GM12878 (cell line): ENCODE data around the gene FGF19. TPM values are rescaled to one million over a fixed set of nuclear protein-coding genes. Genes with fewer than 3 reads are reported as not detected.

Experiments
- ATAC-seq: fragments of 200-7000 bp; cut with Tn5 transposase; 3 replicates; pipeline ENCODE4 v1.9.1; 2020; ENCODE audit warnings: mild to moderate bottlenecking, moderate library complexity
- BruUV-seq: library from RNA; stranded (reverse); fragments of 400-500 nt; replicated peaks from 2 replicates; lab custom pipeline; 2021; lab: Mats Ljungman, UMichigan
- CTCF ChIA-PET: fragments of 300-600 bp; sonication (Branson Sonifier 250); formaldehyde crosslinking; extraction: SDS; loops from one replicate; lab custom pipeline; 2021; ENCODE audit warnings: inconsistent platforms; lab: Yijun Ruan, JAX
- POLR2A ChIA-PET: fragments of 350-600 bp; formaldehyde crosslinking; extraction: SDS; loops from one replicate; lab custom pipeline; 2021; ENCODE audit warnings: inconsistent platforms; lab: Charles Lee
- RAD21 ChIA-PET: fragments of 300-600 bp; sonication (Branson Sonifier 250); formaldehyde crosslinking; loops from one replicate; lab custom pipeline; 2023; ENCODE audit warnings: antibody characterized with exemption; ENCODE audit not compliant: unreplicated experiment; lab: Charles Lee
- SMC1A ChIA-PET: fragments of 300-600 bp; sonication (Branson Sonifier 250); formaldehyde crosslinking; loops from one replicate; lab custom pipeline; 2023; ENCODE audit not compliant: unreplicated experiment, uncharacterized antibody; lab: Charles Lee
- DNase-seq: peaks from one replicate; pipeline ENCODE4 v3.0.0-alpha.2; 2011; ENCODE audit warnings: low read depth, low spot score
- FAIRE-seq: peaks from 3 replicates; lab custom pipeline; 2011; peaks lifted over from hg19 to GRCh38; lab: Jason Lieb, UNC
- H2AFZ ChIP-seq: 2 replicates; pipeline ENCODE4 v1.6.0; 2011; ENCODE audit warnings: low read depth, low read length, control low read depth; ENCODE audit not compliant: control insufficient read depth
- H3K27ac ChIP-seq: 2 replicates; pipeline ENCODE4 v1.5.1; 2011; ENCODE audit warnings: control low read depth; ENCODE audit not compliant: control insufficient read depth, insufficient read depth
- H3K27me3 ChIP-seq, 2 experiments: replicated peaks in 1 of 2; 2 replicates each; pipeline versions ENCODE4 v1.6.0 to v1.6.1; 2011; ENCODE audit warnings: low read length in 1 of 2; ENCODE audit not compliant: control insufficient read depth in 2 of 2, insufficient read depth in 2 of 2
- H3K36me3 ChIP-seq, 2 experiments: 2 replicates each; pipeline ENCODE4 v1.5.1; 2011; ENCODE audit warnings: low read length in 1 of 2; ENCODE audit not compliant: control insufficient read depth in 2 of 2, insufficient read depth in 2 of 2
- H3K4me1 ChIP-seq: 2 replicates; pipeline ENCODE4 v1.6.1; 2011; ENCODE audit warnings: mild to moderate bottlenecking, low read length, moderate library complexity, mixed read lengths; ENCODE audit not compliant: control insufficient read depth, insufficient read depth
- H3K4me2 ChIP-seq: 2 replicates; pipeline ENCODE4 v1.6.0; 2011; ENCODE audit warnings: control low read depth; ENCODE audit not compliant: control insufficient read depth, insufficient read depth
- H3K4me3 ChIP-seq: fragments of 200-600 bp; sonication (generic); 2 replicates; pipeline ENCODE4 v1.5.1; 2016
- H3K79me2 ChIP-seq: 2 replicates; pipeline ENCODE4 v1.6.0; 2011; ENCODE audit warnings: low read length; ENCODE audit not compliant: control insufficient read depth, insufficient read depth
- H3K9ac ChIP-seq: 2 replicates; pipeline ENCODE4 v1.8.0; 2011; ENCODE audit warnings: low read length, control low read depth, mixed read lengths; ENCODE audit not compliant: control insufficient read depth, insufficient read depth
- H3K9me3 ChIP-seq: replicated peaks from 3 replicates; pipeline ENCODE4 v1.5.1; 2011; ENCODE audit warnings: mild to moderate bottlenecking, low read length; ENCODE audit not compliant: control insufficient read depth, insufficient read depth
- H4K20me1 ChIP-seq: 2 replicates; pipeline ENCODE4 v1.6.0; 2011; ENCODE audit not compliant: control insufficient read depth, insufficient read depth
- ATF7 ChIP-seq: fragments of 450-650 bp; IDR thresholded peaks from 2 replicates; pipeline ENCODE4 v1.6.1; 2016; ENCODE audit warnings: low read depth, mild to moderate bottlenecking
- BCL11A ChIP-seq: IDR thresholded peaks from 2 replicates; pipeline ENCODE4 v1.6.1; 2011; ENCODE audit warnings: low read depth, low read length
- CBX3 ChIP-seq: fragments of 200-600 bp; sonication (generic); IDR thresholded peaks from 2 replicates; pipeline ENCODE4 v1.6.1; 2016; ENCODE audit warnings: low read depth, borderline replicate concordance
- MEF2A ChIP-seq: IDR thresholded peaks from 2 replicates; pipeline ENCODE4 v1.6.1; 2011; ENCODE audit warnings: low read depth, mild to moderate bottlenecking, low read length, moderate library complexity; ENCODE audit not compliant: insufficient read depth
- POU2F2 ChIP-seq: IDR thresholded peaks from 3 replicates; pipeline ENCODE4 v1.6.1; 2011; ENCODE audit warnings: low read depth, mild to moderate bottlenecking, low read length, borderline replicate concordance
- RUNX3 ChIP-seq: IDR thresholded peaks from 2 replicates; pipeline ENCODE4 v1.6.1; 2012; ENCODE audit warnings: low read length, inconsistent platforms
- SMAD5 ChIP-seq: IDR thresholded peaks from 2 replicates; pipeline ENCODE4 v1.6.1; 2016; ENCODE audit warnings: antibody characterized with exemption, low read depth
- TCF3 ChIP-seq: IDR thresholded peaks from 2 replicates; pipeline ENCODE4 v1.6.1; 2012; ENCODE audit warnings: low read depth, mild to moderate bottlenecking, low read length, borderline replicate concordance; ENCODE audit not compliant: insufficient read depth
- ZNF24 ChIP-seq: fragments of 450-650 bp; IDR thresholded peaks from 2 replicates; pipeline ENCODE4 v1.6.1; 2017; ENCODE audit warnings: antibody characterized with exemption, mild to moderate bottlenecking
- WGBS: methylation state at CpG from one replicate; pipeline ENCODE4 v1.1.6; 2016; ENCODE audit warnings: low lambda C conversion rate; ENCODE audit not compliant: insufficient replicate concordance, insufficient coverage; ENCODE audit errors: missing lambda C conversion rate; 5-methylcytosine and 5-hydroxymethylcytosine counted together
- in situ Hi-C: fragments of 300-500 bp; cut with MboI; formaldehyde crosslinking; loops from 9 replicates; pipeline ENCODE4 v1.14.3; 2018; ENCODE audit warnings: mixed read lengths
- intact Hi-C: fragments of 100-400 bp; cut with micrococcal nuclease; formaldehyde crosslinking; loops from one replicate; pipeline ENCODE4 v1.14.2; 2022; ENCODE audit not compliant: unreplicated experiment
- polyA plus RNA-seq, 11 experiments: library from polyadenylated mRNA; depleted of rRNA in 4 of 11; unstranded in 6 of 11; stranded (reverse) in 5 of 11; fragments of >200 nt; fragmentation: Nextera tagmentation in 4 of 11; fragmentation: Illumina TruSeq in 1 of 11; extraction: Ambion mirVana in 4 of 11; extraction: Trizol in 1 of 11; gene quantifications; 1 replicate in 1 of 11; 2 replicates in 10 of 11; pipeline versions ENCODE4 v1.2.1 to v1.2.3, GENCODE V29; 2011 to 2016; ENCODE audit warnings: inconsistent platforms in 2 of 11, missing spikeins in 2 of 11, low read depth in 1 of 11
- total RNA-seq, 4 experiments: library from RNA; depleted of rRNA in 3 of 4; stranded (reverse); fragments of >200 nt in 3 of 4; fragmentation: Illumina TruSeq in 1 of 4; extraction: Trizol in 1 of 4; gene quantifications; 2 replicates each; pipeline versions ENCODE4 v1.2.1 to v1.2.3, GENCODE V29; 2013 to 2021
- TF ChIP-seq, protein P1 (sequence below): IDR thresholded peaks from 2 replicates; pipeline ENCODE4 v1.6.1; 2011; ENCODE audit warnings: low read depth, low read length, improper control_type of control experiment, borderline replicate concordance
- TF ChIP-seq, protein P2 (sequence below): fragments of 150-350 bp; IDR thresholded peaks from 2 replicates; pipeline ENCODE4 v1.6.1; 2016; ENCODE audit warnings: low read depth, low read length
- TF ChIP-seq, protein P3 (sequence below): fragments of 450-650 bp; IDR thresholded peaks from 2 replicates; pipeline ENCODE4 v1.6.1; 2017; ENCODE audit warnings: antibody characterized with exemption, mild to moderate bottlenecking, moderate library complexity

The FGF19 gene
- total and polyA plus RNA-seq, 10 of the 15 experiments (the other 5 are each of a cell fraction or from before 2014, with no cell fraction given), result 0.08 TPM; not detected in 9

DNA sequence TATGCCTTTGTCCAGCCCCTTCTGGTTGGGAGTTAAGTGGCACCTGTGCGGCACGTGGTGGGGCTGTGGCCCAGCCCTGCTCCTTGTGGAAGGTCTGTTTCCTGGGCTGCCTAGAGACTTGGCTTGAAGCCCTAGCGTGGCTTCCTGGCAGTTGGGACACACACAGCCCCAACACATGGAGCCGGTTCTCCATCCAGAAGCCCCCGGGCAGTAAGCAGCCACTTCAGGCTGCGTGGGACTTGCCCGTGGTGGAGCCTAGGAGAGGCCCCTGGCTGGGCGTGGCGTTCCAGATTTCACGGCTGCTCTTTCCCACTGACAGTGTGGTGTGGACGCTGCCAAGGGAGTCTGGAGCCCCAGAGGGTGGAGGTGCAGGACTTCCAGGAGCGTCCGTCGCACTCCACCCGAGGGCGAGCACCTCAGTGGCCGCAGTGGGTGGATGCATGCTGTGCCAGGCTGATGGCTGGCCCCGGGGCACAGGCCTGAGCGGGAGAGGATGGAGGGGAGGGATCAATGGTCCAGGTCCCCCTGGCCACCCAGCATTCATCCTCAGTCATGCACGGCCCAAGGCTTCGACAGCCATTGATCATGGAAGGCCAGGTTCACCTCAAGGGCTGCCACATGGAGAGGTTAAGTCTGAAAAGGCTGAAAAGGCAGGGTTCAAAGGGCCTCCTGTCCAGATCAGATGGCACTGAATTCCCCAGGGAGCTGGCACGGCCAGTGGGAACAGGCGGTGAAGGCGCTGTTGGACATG, 53.6 kb downstream of the FGF19 start:
- no TSS peak for BruUV-seq
- Histone ChIP-seq H3K9ac (no peak overlapping the region), H2AFZ (no peak overlapping the region), H3K27me3 (no peaks in the 10 kb centered on the region), H3K4me1 (no peaks in the 10 kb centered on the region; the same call in 1 of the 2 replicates), H3K9me3 (no peaks in the 10 kb centered on the region), H3K36me3 (no peaks in the 10 kb centered on the region), H3K4me2 (no peak overlapping the region), H3K79me2 (no peaks in the 10 kb centered on the region), H4K20me1 (no peaks in the 10 kb centered on the region)
- ChIA-PET SMC1A (no interaction called here), CTCF (no interaction called here), POLR2A (no interaction called here)
- FAIRE-seq (no peak), DNase-seq (no peak)
- intact Hi-C loops, result no loop called here
- 72% methylated on average over 20 of the region's 24 CpGs for WGBS
- TF ChIP-seq ATF7 (no peak), SMAD5 (no peak), BCL11A (no peak), MEF2A (no peak), POU2F2 (no peak), RUNX3 (no peak), TCF3 (no peak), CBX3 (no peak), ZNF24 (no peak)
- TF ChIP-seq, protein P1, sequence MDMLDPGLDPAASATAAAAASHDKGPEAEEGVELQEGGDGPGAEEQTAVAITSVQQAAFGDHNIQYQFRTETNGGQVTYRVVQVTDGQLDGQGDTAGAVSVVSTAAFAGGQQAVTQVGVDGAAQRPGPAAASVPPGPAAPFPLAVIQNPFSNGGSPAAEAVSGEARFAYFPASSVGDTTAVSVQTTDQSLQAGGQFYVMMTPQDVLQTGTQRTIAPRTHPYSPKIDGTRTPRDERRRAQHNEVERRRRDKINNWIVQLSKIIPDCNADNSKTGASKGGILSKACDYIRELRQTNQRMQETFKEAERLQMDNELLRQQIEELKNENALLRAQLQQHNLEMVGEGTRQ, result no peak
- TF ChIP-seq, protein P2, sequence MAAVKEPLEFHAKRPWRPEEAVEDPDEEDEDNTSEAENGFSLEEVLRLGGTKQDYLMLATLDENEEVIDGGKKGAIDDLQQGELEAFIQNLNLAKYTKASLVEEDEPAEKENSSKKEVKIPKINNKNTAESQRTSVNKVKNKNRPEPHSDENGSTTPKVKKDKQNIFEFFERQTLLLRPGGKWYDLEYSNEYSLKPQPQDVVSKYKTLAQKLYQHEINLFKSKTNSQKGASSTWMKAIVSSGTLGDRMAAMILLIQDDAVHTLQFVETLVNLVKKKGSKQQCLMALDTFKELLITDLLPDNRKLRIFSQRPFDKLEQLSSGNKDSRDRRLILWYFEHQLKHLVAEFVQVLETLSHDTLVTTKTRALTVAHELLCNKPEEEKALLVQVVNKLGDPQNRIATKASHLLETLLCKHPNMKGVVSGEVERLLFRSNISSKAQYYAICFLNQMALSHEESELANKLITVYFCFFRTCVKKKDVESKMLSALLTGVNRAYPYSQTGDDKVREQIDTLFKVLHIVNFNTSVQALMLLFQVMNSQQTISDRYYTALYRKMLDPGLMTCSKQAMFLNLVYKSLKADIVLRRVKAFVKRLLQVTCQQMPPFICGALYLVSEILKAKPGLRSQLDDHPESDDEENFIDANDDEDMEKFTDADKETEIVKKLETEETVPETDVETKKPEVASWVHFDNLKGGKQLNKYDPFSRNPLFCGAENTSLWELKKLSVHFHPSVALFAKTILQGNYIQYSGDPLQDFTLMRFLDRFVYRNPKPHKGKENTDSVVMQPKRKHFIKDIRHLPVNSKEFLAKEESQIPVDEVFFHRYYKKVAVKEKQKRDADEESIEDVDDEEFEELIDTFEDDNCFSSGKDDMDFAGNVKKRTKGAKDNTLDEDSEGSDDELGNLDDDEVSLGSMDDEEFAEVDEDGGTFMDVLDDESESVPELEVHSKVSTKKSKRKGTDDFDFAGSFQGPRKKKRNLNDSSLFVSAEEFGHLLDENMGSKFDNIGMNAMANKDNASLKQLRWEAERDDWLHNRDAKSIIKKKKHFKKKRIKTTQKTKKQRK, result no peak
- TF ChIP-seq, protein P3, sequence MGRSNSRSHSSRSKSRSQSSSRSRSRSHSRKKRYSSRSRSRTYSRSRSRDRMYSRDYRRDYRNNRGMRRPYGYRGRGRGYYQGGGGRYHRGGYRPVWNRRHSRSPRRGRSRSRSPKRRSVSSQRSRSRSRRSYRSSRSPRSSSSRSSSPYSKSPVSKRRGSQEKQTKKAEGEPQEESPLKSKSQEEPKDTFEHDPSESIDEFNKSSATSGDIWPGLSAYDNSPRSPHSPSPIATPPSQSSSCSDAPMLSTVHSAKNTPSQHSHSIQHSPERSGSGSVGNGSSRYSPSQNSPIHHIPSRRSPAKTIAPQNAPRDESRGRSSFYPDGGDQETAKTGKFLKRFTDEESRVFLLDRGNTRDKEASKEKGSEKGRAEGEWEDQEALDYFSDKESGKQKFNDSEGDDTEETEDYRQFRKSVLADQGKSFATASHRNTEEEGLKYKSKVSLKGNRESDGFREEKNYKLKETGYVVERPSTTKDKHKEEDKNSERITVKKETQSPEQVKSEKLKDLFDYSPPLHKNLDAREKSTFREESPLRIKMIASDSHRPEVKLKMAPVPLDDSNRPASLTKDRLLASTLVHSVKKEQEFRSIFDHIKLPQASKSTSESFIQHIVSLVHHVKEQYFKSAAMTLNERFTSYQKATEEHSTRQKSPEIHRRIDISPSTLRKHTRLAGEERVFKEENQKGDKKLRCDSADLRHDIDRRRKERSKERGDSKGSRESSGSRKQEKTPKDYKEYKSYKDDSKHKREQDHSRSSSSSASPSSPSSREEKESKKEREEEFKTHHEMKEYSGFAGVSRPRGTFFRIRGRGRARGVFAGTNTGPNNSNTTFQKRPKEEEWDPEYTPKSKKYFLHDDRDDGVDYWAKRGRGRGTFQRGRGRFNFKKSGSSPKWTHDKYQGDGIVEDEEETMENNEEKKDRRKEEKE, result no peak
- TF ChIP-seq, all 136 proteins: peak for 0
- no peak overlapping the region for H3K4me3 ChIP-seq
- RAD21 ChIA-PET, result no interaction called here
- in situ Hi-C loops, result no loop called here
- no peak for ATAC-seq
- no peak overlapping the region for H3K27ac ChIP-seq
